CD4-positive, alpha-beta T cell treated with Interleukin-12 subunit alpha and Interleukin-12 subunit beta, for 1 hour (primary cell): ENCODE measurements around the gene PRTG.
"Not testable (repeated sequence)": the region's sequence is repeated elsewhere in the genome, so short reads cannot be mapped to it uniquely, and the experiment has no call there.

ENCODE experiments used
- DNase-seq: peaks from one replicate; pipeline ENCODE4 v3.0.0-alpha.2; 2020

Gene PRTG

DNA sequence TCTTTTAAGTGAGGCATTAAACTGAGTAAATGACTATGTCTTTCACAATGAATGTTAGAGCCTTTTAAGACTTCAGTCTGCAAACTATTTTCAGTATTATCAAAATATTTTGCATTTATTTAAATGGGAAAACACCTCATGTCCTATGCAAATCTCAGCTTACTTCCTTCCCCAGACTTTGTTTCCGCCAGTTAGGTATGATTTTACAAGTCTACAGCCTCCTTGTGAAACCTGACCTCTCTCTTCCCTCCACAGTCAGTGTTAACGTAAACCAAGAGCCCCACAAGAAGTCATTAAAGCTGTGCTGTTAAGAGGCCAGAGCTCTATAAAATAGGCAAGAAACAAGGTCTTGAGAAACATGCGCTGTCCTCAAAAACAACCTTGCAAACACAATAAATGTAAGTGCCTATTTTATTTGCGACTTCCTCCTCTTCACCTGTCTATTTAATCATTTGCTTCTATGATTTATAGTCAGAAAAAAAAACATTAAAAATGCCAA lies 48.3 kb downstream of the PRTG start:
- no peak for DNase-seq

DNA sequence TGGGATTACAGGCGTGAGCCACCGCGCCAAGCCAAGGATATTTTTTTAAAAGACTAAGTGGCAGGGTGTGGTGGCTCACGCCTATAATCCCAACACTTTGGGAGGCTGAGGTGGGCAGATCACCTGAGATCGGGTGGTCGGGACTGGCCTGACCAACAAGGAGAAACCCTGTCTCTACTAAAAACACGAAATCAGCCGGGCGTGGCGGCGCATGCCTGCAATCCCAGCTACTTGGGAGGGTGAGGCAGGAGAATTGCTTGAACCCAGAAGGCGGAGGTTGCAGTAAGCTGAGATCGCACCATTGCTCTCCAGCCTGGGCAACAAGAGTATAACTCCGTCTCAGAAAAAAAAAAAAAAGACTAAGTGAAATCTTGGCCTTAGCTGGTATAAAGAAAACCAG lies 49.8 kb downstream of the PRTG start:
- DNase-seq, result not testable (repeated sequence)

DNA sequence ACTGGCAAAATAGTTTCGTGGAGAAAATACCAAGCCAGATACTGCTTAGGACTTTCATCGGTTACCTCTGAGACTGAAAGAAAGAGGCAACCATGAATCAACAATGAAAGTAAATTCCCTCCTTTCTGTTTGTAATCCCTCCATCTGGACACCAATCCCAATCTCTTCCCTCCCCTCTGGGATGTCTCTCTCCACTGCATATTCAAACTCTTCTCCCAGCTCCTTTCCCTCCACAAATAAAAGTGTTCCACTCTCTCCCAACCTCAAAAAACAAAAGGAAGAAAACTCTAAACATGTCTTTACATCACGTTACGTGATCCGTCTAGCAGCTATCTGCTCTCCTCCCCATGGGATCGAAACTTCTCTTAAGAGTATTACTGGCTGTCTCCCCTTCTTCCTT lies 55.2 kb downstream of the PRTG start:
- no peak for DNase-seq

DNA sequence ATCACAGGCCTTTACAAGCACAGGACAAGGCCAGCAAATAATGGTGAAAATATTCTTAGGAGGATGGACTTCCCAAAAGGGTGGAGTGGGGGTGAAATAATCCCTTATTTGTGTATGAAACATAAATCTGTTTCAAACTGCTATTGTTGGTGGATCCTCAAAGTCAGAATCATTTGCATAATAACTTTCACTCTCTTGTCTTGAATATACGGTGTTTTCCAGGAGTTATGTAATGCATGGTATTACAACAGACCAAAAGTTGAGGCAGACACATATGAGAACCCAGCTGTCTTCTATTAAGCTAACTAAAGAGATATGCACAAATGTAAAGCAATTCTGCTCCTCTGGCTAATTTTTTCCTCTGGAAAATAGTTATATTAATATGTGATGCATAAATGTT lies 57.7 kb downstream of the PRTG start:
- no peak for DNase-seq

DNA sequence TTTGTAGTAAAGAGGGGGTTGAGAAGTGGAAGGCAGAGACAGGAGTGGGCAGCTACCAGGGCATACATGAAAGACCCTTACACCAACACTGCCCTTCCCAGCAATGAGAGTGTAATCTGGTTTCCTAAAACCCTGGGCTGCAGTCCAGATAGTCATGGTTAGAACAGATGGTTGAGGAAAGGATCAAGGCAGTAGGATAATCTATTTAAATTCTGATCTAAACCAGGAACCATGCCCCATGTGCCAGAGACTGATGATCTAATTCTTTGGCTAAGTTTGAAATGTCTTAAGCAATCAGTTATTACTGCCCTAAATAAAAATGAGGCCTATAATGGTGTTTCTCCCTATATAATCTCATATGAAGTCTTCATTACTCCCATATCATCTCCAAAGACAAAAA lies 59.6 kb downstream of the PRTG start:
- no peak for DNase-seq

DNA sequence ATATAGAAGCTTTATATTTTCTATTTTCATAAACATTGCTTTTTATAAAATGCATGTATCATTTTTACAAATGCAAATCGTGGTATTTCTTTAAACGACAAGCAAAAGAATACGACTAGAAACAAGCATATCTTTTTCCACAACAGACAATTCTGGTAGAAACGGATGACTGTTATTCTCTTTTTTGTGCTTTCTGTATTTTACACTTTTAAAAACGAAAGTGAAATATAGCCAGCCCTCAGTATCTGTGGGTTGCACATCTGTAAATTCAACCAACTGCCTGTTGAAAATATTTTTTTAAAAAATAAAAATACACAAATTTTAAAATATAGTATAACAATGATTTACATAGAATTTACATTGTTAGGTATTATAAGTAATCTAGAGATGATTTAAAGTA lies 61.3 kb downstream of the PRTG start:
- DNase-seq, result no peak

DNA sequence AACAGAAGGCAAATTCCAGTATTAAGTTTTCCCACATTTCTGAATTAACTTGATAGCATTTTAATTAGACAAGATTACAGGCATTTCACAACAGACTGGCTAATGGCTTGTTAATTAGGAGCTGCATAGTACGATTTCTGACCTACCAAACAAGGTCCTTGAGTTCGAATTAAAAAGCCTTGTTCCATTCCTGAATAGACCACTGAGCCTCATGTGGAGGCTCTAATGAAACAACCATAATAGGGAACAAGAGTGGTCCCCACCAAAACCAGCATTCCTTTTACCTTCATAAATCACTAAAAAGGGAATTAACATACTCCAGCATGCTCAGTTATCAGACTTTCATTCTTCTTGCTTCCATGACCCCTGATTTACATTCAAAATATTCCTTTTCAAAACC lies 66.4 kb downstream of the PRTG start:
- DNase-seq, result no peak

DNA sequence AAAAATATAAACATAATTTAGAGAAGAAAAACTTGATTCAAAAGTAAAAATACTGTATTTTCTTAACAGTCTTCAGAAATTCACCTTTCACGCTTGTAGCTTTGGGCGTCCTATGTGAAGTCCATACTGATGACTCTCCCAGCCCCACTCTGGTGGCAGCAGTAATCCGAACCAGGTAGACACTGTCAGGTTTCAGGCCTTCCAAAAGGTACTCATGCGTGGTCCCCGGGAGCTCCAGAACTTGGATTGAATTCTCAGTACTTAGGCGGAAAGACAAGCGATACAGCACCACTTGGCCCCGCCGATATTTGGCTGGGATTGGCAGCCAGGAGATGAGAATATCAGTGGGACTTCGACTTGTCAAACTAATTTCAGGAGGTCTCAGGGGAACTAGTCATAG lies 69.7 kb downstream of the PRTG start:
- DNase-seq, result no peak

DNA sequence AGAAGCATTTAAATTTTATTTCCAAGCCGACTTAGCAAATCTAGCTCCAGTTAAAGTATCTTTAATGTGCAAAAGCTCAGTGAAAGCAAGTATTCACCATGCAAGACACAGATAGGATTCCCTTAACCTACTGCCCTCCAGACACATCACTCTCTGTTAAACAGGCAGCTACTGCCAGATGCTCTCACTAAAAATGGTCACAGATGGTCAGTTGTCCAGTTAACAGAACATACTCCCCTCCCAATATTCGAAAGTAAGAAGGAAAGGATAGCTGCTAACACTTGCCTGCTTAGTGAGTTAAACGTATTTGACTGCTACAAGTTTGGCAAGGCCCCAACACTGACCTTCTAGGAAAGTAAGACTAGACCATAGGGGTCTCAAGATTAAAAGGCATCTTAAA lies 73.7 kb downstream of the PRTG start:
- DNase-seq, result no peak

DNA sequence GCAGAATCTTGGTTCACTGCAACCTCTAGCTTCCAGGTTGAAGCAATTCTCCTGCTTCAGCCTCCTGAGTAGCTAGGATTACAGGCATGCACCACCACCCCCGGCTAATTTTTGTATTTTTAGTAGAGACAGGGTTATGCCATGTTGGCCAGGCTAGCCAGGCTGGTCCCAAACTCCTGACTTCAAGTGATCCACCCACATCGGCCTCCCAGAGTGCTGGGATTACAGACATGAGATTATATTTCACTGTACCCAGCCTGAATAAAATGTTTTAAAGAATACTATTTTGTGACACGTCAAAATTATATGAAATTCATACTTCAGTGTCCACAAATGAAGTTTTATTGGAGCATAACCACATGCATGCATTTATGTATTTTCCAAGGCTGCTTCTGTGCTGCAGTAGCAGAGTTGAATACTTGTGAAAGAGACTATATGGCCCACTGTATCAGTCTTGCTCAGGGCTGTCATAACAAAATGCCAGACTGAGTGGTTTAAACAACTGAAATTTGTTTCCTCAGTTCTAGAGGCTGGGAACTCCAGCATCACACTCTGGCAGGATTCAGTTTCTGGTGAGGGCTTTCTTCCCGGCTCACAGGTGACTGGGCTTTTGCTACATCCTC lies 77.2 kb downstream of the PRTG start:
- no peak for DNase-seq

DNA sequence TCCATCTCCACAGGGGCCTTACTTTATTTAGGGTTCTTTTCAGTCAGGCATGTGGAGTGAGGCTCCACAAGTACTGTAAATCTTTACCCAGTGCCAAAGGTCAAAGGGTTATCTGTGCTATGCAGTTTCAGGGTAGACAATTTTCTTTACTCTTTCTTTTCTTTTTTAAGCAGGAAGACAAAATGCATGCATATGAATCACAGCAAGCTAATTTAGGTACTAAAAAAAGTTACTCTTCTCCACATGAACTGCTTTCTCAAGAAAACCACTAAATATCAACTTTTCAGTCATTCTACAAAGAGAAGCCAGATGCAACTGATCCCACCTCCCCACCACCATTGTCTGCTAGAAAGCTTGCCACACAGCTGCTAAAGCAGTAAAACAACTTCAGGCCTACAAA lies 81.5 kb downstream of the PRTG start:
- DNase-seq, result no peak

DNA sequence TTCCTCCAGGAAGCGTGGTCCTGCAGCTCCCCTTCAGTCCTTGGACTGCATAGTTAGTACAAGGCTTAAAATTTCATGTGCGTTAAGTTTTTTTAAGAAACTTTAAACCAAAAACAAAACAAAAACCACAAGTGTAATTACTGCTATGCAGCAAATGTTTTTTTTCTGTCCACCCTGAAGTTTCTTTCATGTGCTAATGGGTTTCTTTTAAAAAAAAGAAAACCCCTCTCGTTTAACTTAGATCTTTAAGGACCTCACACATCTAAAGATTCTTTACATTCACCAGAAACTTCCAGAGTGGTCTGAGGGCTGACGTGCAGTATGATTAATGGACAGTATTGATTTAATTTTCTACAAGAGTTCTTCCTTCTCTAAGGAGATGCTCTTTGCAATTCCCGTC lies 82.8 kb downstream of the PRTG start:
- no peak for DNase-seq

DNA sequence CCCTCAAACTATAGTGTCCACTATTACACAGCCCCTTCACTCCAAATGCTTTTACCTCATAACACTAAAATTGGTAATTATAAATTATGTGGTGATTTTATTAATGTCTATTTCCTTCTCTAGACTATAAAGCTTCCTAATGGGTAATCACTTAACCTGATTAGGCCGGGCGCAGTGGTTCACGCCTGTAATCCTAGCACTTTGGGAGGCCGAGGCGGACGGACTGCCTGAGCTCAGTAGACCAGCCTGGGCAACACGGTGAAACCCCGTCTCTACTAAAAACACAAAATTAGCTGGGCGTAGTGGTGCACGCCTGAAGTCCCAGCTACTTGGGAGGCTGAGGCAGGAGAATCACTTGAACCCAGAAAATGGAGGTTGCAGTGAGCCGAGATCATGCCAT lies 83.5 kb downstream of the PRTG start:
- DNase-seq, result no peak

DNA sequence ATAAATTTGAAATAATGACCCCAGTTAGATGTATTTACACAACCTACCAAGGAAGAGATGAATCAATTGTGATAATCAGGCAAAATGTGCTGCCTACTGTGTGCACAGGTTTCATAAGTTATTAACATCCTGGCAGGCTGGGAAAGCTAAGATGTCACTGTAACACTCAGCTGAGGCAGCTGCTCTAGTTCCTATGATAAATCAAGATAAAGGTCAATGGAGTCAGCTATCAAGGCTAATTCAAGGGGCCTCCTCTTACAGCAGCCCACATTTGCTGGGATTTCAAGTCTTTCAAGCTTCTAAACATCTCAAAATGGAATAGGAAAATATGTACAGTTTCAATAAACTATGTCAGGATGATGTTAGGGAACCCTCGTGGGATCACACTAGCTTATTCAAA lies 84.1 kb downstream of the PRTG start:
- no peak for DNase-seq

DNA sequence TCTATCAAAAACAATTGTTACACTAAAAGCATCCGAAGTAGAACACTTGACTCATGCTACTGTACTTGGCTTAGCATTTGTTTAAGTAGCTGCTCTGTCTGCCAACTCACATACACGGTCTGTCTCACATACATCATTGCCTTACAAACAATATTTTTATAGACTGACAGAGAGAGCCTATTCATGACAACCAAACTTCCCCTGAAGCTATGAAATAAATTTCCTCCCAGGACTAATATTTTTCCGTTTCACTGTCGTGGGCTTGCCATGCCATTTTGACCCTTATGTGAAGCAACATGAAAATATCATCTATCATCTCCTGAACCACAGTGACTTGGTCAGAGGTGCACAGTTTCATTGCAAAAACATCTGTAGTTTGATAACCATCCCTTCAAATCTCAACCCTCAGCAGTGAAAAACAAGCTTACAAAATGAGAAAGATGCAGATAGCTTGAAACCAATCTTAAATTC lies 88.4 kb downstream of the PRTG start:
- DNase-seq, result no peak

DNA sequence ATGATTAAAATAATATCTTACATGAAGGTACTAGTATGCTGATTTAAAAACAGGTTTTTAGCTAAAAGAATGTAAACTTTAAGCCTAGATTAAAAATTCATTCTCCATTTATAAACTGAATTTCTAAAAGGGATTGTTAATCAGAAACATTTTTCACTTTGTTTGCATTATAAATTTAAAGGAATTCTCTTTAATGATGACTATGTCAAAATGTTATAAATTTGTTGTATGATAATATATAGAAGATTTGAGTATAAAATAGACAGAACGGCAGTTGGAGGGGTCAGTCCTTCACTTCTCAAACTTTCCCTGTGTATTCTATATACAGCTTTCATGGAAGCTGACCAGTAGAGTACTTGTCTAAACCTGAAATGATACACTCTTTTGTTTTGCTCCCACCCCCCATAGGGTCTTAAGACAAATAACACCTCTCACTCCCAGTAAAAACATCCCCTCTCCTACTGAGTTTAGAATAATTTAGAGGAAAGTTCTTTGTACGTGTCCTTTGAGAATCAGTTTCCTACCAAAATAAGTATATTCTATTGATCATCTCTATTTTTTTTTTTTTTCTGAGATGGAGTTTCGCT lies 90.0 kb downstream of the PRTG start:
- no peak for DNase-seq

DNA sequence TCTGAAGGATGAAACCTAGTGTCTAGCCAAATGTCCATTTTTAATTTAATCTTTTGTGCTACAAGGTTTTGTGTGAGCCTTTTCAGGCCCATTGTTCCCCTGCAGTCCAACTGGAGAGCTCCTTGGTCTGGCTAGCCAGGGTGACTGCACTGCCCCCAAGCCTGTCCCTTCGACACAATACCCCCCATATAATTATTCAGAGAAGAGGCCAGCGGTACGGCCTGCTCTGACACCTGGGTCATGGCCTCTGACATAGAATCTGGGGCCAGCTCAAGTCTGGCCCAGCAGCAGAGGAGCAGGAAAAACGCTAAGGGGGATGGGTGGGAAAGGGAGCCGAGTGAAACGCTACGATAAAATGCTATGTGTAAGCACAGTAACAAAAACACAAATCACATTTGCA lies 90.6 kb downstream of the PRTG start:
- DNase-seq, result no peak

DNA sequence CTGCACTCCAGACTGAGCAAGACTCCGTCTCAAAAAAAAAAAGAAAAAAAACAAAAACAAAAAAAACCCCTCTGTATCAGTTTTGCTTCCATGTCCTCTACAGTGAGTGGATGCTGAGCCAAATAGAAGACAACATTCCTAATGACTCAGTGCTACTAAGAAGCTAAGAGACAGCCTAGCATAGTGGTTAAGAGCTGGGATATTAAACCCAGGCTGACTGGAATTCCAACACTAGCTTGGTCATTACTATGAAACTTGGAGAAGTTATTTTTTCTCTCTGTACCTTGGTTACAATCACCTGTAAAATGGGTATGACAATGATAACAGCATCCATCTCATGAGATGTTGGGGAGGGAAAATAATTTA lies 93.9 kb downstream of the PRTG start:
- DNase-seq, result no peak

DNA sequence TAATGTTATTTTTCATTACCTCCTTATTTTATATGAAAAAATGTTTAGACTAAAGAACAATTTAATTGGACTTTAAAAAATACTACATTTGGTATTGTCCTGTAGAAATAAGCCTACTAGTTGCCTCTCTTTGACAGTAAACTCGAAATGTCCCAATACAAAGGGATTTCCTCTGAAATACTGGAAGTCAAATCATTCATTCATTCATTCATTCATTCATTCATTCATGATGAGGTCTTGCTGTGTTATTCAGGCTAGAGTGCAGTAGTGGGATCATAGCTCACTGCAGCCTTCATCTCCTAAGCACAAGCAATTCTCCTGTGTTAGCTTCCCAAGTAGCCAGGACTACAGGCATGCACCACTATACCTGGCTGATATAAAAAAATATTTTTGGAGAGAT lies 104.2 kb downstream of the PRTG start:
- DNase-seq, result no peak

DNA sequence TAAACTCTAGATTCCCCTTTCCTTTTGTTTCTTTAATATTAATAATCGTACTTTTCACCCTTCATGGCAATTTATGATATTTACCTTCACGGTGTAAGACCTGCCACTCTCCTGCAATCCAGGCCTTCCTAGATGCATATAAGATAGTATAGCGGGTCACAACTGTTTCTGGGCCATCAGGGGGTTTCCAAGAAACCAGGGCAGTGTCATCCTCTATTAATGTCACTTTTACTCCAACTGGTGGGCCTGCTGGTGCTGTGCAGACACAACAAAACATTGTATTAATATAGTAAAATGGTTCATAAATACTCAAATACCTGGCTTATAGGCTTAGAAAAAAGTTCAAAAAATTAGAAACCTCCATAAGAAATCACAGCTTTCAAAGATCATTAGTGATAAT lies 105.9 kb downstream of the PRTG start:
- no peak for DNase-seq

DNA sequence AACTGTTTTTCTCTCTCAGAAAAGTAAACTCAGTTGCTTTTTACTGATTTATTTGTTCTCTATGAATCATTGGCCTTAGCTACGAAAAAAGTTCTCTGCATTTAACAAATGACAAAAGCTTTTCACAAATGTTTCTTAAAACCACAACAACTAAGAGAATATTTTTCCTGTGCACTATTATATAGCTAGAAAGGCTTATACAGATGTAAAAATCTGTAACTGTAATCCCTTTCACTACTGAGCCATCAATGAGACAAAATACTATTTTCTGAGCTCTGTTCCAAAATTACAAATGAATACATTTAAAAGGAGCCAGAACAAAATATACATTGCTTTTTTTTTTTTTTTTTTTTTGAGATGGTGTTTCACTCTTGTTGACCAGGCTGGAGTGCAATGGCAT lies 109.2 kb downstream of the PRTG start:
- no peak for DNase-seq

DNA sequence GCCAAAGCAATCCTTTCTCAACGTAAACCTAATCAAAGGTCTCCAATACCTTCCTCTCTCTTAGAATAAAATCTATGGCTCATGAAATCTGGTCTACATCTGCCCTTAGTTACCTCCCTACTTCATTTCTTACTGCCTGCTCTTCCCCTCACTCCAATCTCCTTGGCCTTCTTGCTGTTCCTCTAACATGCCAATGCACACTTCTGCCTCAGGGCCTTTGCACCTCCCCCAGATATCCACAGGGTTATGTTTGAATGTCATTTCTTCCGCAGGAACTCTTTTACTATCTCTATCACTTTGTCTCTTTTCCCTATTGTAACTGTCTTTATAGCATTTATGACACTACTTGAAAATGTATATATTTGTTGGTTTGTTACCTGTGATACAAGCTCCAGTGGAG lies 110.5 kb downstream of the PRTG start:
- no peak for DNase-seq

DNA sequence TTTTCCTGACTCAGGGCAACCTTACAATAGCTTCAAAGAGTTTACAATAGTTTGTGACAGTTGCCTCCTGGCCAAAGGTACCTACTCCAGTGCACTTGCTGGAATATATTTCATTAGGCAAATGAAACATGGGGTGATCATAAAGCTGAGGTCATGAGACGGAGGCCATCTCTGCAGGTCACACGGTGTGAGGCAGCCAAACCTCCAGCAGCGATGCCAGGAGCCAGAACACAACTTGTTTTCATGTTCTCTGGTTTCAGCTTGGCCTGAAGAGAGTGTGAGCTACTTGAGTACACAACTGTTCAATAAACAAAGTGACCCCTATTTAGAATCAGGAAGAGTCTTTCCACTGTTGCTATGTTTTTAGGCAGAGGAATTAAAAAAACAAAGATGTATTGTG lies 112.1 kb downstream of the PRTG start:
- DNase-seq, result no peak

DNA sequence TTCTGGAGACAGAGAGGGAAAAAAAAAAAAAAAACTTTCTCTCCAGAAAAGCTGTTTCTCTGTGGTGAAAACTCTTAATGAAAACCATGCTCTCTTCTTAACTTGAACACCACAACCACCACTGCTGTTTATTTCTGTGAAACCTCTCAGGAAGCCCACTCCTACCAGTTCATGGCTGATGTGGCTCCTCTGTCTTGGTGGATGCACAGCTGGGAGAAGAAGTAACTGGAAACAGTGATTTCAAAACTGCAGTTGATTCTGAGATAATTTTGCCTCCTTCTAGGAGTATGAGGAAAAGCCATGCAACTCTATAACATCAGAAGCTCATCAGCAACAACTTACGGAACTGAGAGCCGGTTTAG lies 114.6 kb downstream of the PRTG start:
- DNase-seq, result no peak

DNA sequence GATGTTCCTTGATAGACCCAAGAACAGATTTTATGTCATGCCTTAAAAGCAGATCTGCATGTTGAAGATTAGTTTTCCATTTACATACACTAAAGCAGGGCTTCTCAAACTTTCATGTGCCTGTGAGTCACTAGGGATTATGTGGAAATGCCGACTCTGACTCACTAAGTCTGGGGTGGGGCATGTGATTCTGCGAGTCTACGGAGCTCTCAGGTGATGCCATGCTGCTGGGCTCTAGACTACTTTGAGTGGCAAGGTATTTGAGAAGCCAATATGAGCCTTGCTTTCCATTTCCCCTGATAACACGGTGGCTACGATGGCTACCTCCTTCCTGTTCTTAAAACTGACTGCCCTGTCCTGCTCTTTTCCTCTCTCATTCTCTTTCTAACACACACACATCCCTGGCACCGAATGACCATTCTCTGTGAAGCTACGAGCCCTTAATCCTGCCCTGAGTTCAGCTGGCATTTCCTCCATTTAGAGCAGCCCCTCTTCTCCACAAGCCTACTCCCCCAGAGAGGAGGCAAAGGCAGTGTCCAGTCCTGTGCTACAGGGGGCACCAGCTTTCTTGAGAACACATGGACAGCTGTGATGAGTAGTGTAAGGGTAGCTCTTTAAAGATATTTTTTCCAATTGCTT lies 115.1 kb downstream of the PRTG start:
- DNase-seq, result no peak
